ENCODE data around the gene CEACAM8. TPM values are rescaled to one million over a fixed set of nuclear protein-coding genes. Genes with fewer than 3 reads are reported as not detected.
"Not testable (repeated sequence)": the region's sequence is repeated elsewhere in the genome, so short reads cannot be mapped to it uniquely, and the experiment has no call there.

The CEACAM8 gene
- total and polyA plus RNA-seq, 10 donors = 0.33 to 53.6 (median 2.1) TPM

- WGBS, 5 donors = 79 to 100% (median 92%) methylated on average over 1 to 3 of the region's 3 CpGs
- Histone ChIP-seq H3K4me1 (peaks cover 0 to 47% (median 30%) of the 10 kb centered on the region in 6 donors), H3K36me3 (no peaks in the 10 kb centered on the region), H3K4me3 (no peak overlapping the region), H3K9me3 (peaks cover 0 to 12% (median 4%) of the 10 kb centered on the region in 8 donors), H3K27me3 (replicated peaks in 1 of 7) (peaks cover 0 to 16% (median 0%) of the 10 kb centered on the region in 7 donors), H3K27ac (peak overlapping the region in 3 of 8 donors; percentile 63 to 73 (median 70))
- peak; percentile 75 for DNase-seq
- intact Hi-C loops (cut with DNase I; ENCODE audit: low total_unique reads) = no loop called here
- TF ChIP-seq CTCF (IDR thresholded peaks at IDR 0.05 in 8 of 11, conservative IDR thresholded peaks at IDR 0.05 in 3 of 11) (no peak), POLR2AphosphoS5 (IDR thresholded peaks at IDR 0.05) (no peak), POLR2A (IDR thresholded peaks at IDR 0.05) (no peak)
Observed at GRCh38 chr19:42554046-42554575, 40.6 kb downstream of the CEACAM8 start.

- Histone ChIP-seq H3K4me3 (no peak overlapping the region), H3K27ac (peak overlapping the region in 6 of 8 donors; percentile 29 to 73 (median 57)), H3K4me1 (peaks cover 0 to 47% (median 30%) of the 10 kb centered on the region in 6 donors), H3K9me3 (peaks cover 0 to 18% (median 9%) of the 10 kb centered on the region in 8 donors), H3K27me3 (replicated peaks in 1 of 7) (peaks cover 0 to 16% (median 0%) of the 10 kb centered on the region in 7 donors), H3K36me3 (no peaks in the 10 kb centered on the region)
- DNase-seq = peak; percentile 75
- 46 to 59% (median 56%) methylated on average over 7 to 8 of the region's 8 CpGs for WGBS, 5 donors
- no peak for TF ChIP-seq CTCF (IDR thresholded peaks at IDR 0.05 in 8 of 11, conservative IDR thresholded peaks at IDR 0.05 in 3 of 11)
- no peak for TF ChIP-seq POLR2AphosphoS5 (IDR thresholded peaks at IDR 0.05)
- TF ChIP-seq POLR2A (IDR thresholded peaks at IDR 0.05) = no peak
- intact Hi-C loops (cut with DNase I; ENCODE audit: low total_unique reads) = no loop called here
Observed at GRCh38 chr19:42553292-42554045, 41.3 kb downstream of the CEACAM8 start.

GRCh38 chr19:42552086-42553065 is 42.3 kb downstream of the CEACAM8 start:
- Histone ChIP-seq H3K9me3 (peaks cover 0 to 18% (median 9%) of the 10 kb centered on the region in 8 donors), H3K4me1 (peaks cover 0 to 47% (median 30%) of the 10 kb centered on the region in 6 donors), H3K4me3 (no peak overlapping the region), H3K27me3 (replicated peaks in 1 of 7) (peaks cover 0 to 19% (median 0%) of the 10 kb centered on the region in 7 donors), H3K36me3 (no peaks in the 10 kb centered on the region), H3K27ac (no peak overlapping the region)
- 78 to 89% (median 84%) methylated on average over 6 to 8 of the region's 8 CpGs for WGBS, 5 donors
- TF ChIP-seq CTCF (IDR thresholded peaks at IDR 0.05 in 8 of 11, conservative IDR thresholded peaks at IDR 0.05 in 3 of 11) (no peak), POLR2A (IDR thresholded peaks at IDR 0.05) (no peak), POLR2AphosphoS5 (IDR thresholded peaks at IDR 0.05) (no peak)
- intact Hi-C loops (cut with DNase I; ENCODE audit: low total_unique reads) = no loop called here
- DNase-seq = no peak

GRCh38 chr19:42550521-42550920 is 44.2 kb downstream of the CEACAM8 start:
- H3K27ac ChIP-seq; H3K4me3 ChIP-seq; DNase-seq; H3K36me3 ChIP-seq; intact Hi-C loops (cut with DNase I; ENCODE audit: low total_unique reads): not testable (repeated sequence)
- Histone ChIP-seq H3K9me3 (peaks cover 0 to 18% (median 9%) of the 10 kb centered on the region in 8 donors), H3K27me3 (replicated peaks in 1 of 7) (peaks cover 0 to 25% (median 0%) of the 10 kb centered on the region in 7 donors), H3K4me1 (peaks cover 0 to 35% (median 20%) of the 10 kb centered on the region in 6 donors)
- whole genome bisulfite sequencing, 5 donors = 89 to 97% (median 93%) methylated on average over 4 to 6 of the region's 6 CpGs

- peaks cover 0 to 20% (median 11%) of the 10 kb centered on the region in 6 donors for H3K4me1 ChIP-seq
- H3K4me3 ChIP-seq; H3K36me3 ChIP-seq; H3K27ac ChIP-seq; DNase-seq; intact Hi-C loops (cut with DNase I; ENCODE audit: low total_unique reads): not testable (repeated sequence)
- WGBS, 5 donors = 59 to 100% (median 95%) methylated on average over 1 of the region's 1 CpG
- peaks cover 0 to 20% (median 0%) of the 10 kb centered on the region in 7 donors for H3K27me3 ChIP-seq (replicated peaks in 1 of 7)
- peaks cover 0 to 18% (median 9%) of the 10 kb centered on the region in 8 donors for H3K9me3 ChIP-seq
Observed at GRCh38 chr19:42549067-42549466, 45.7 kb downstream of the CEACAM8 start.

All from spleen (tissue), 11 donors.